DLD1 (cell line): Measurements from ENCODE around the gene SLC35F4.

Experiments used
- in situ Hi-C: cut with HindIII; loops from 2 replicates; pipeline ENCODE4 v1.10.0; 2017; ENCODE audit warnings: low sequenced_read_pairs

Gene SLC35F4

GRCh38 chr14:57652769-57653168 lies 213.1 kb downstream of the SLC35F4 start:
- in situ Hi-C loops = no loop called here

- in situ Hi-C loops = no loop called here
Measured at GRCh38 chr14:57641776-57642175, 224.1 kb downstream of the SLC35F4 start.

- in situ Hi-C loops = no loop called here
Measured at GRCh38 chr14:57640036-57640435, 225.9 kb downstream of the SLC35F4 start.

- in situ Hi-C loops = no loop called here
Measured at GRCh38 chr14:57637901-57638300, 228.0 kb downstream of the SLC35F4 start.

- in situ Hi-C loops = no loop called here
Measured at GRCh38 chr14:57634335-57634734, 231.6 kb downstream of the SLC35F4 start.

GRCh38 chr14:57632649-57633048 lies 233.2 kb downstream of the SLC35F4 start:
- in situ Hi-C loops = no loop called here

GRCh38 chr14:57617510-57617909 lies 248.4 kb downstream of the SLC35F4 start:
- in situ Hi-C loops = no loop called here

GRCh38 chr14:57612946-57613345 lies 252.9 kb downstream of the SLC35F4 start:
- in situ Hi-C loops = no loop called here

- in situ Hi-C loops = no loop called here
Measured at GRCh38 chr14:57611555-57612075, 254.3 kb downstream of the SLC35F4 start.

- in situ Hi-C loops = no loop called here
Measured at GRCh38 chr14:57610631-57611030, 255.3 kb downstream of the SLC35F4 start.

- in situ Hi-C loops = no loop called here
Measured at GRCh38 chr14:57609192-57610075, 256.5 kb downstream of the SLC35F4 start.

GRCh38 chr14:57607086-57607485 lies 258.8 kb downstream of the SLC35F4 start:
- in situ Hi-C loops = no loop called here

- in situ Hi-C loops = no loop called here
Measured at GRCh38 chr14:57583396-57583795, 282.5 kb downstream of the SLC35F4 start.

GRCh38 chr14:57582746-57583145 lies 283.1 kb downstream of the SLC35F4 start:
- in situ Hi-C loops = no loop called here

GRCh38 chr14:57578801-57579200 lies 287.1 kb downstream of the SLC35F4 start:
- in situ Hi-C loops = no loop called here

- in situ Hi-C loops = no loop called here
Measured at GRCh38 chr14:57576498-57576897, 289.4 kb downstream of the SLC35F4 start.

GRCh38 chr14:57575482-57575881 lies 290.4 kb downstream of the SLC35F4 start:
- in situ Hi-C loops = no loop called here

GRCh38 chr14:57574617-57575288 lies 291.1 kb downstream of the SLC35F4 start:
- in situ Hi-C loops = no loop called here

GRCh38 chr14:57573173-57573572 lies 292.7 kb downstream of the SLC35F4 start:
- in situ Hi-C loops = no loop called here

GRCh38 chr14:57568554-57568953 lies 297.3 kb downstream of the SLC35F4 start:
- in situ Hi-C loops = no loop called here

GRCh38 chr14:57567220-57567619 lies 298.7 kb downstream of the SLC35F4 start:
- in situ Hi-C loops = no loop called here

- in situ Hi-C loops = no loop called here
Measured at GRCh38 chr14:57560681-57561080, 305.2 kb downstream of the SLC35F4 start.
